ENCODE data around the gene RNU5B-1.

Gene RNU5B-1

GRCh38 chr15:65305150-65305758 is 777 bp downstream of the RNU5B-1 start:
- Mint-ChIP-seq H3K9me3 (no peaks in the 10 kb centered on the region), H3K27me3 (ENCODE audit: low read depth) (no peaks in the 10 kb centered on the region), H3K4me1 (ENCODE audit: low read depth) (peaks cover 24% of the 10 kb centered on the region), H3K27ac (peak overlapping the region; percentile 96), H3K4me3 (peak overlapping the region; percentile 93), H3K36me3 (ENCODE audit: low read depth) (no peaks in the 10 kb centered on the region)

- no peak overlapping the region for H3K27ac Mint-ChIP-seq
- no peaks in the 10 kb centered on the region for H3K27me3 Mint-ChIP-seq (ENCODE audit: low read depth)
- no peaks in the 10 kb centered on the region for H3K9me3 Mint-ChIP-seq
- peaks cover 23% of the 10 kb centered on the region for H3K4me1 Mint-ChIP-seq (ENCODE audit: low read depth)
- H3K4me3 Mint-ChIP-seq, result no peak overlapping the region
- no peaks in the 10 kb centered on the region for H3K36me3 Mint-ChIP-seq (ENCODE audit: low read depth)
These were observed 1.3 kb downstream of the RNU5B-1 start for GRCh38 chr15:65305776-65306175.

- H3K36me3 Mint-ChIP-seq (ENCODE audit: low read depth), result no peaks in the 10 kb centered on the region
- H3K27me3 Mint-ChIP-seq (ENCODE audit: low read depth), result no peaks in the 10 kb centered on the region
- no peak overlapping the region for H3K27ac Mint-ChIP-seq
- H3K9me3 Mint-ChIP-seq, result no peaks in the 10 kb centered on the region
- peaks cover 23% of the 10 kb centered on the region for H3K4me1 Mint-ChIP-seq (ENCODE audit: low read depth)
- H3K4me3 Mint-ChIP-seq, result no peak overlapping the region
These were observed 2.1 kb downstream of the RNU5B-1 start for GRCh38 chr15:65306551-65306950.

- Mint-ChIP-seq H3K27me3 (ENCODE audit: low read depth) (peaks cover 5% of the 10 kb centered on the region), H3K27ac (no peak overlapping the region), H3K9me3 (no peaks in the 10 kb centered on the region), H3K36me3 (ENCODE audit: low read depth) (no peaks in the 10 kb centered on the region), H3K4me3 (no peak overlapping the region), H3K4me1 (ENCODE audit: low read depth) (peaks cover 23% of the 10 kb centered on the region)
These were observed 3.5 kb downstream of the RNU5B-1 start for GRCh38 chr15:65307978-65308377.

GRCh38 chr15:65309882-65310418 is 5.5 kb downstream of the RNU5B-1 start:
- Mint-ChIP-seq H3K4me1 (ENCODE audit: low read depth) (peaks cover 7% of the 10 kb centered on the region), H3K4me3 (no peak overlapping the region), H3K9me3 (no peaks in the 10 kb centered on the region), H3K27me3 (ENCODE audit: low read depth) (peaks cover 5% of the 10 kb centered on the region), H3K27ac (no peak overlapping the region), H3K36me3 (ENCODE audit: low read depth) (no peaks in the 10 kb centered on the region)

GRCh38 chr15:65310431-65311137 is 6.1 kb downstream of the RNU5B-1 start:
- Mint-ChIP-seq H3K4me3 (no peak overlapping the region), H3K4me1 (ENCODE audit: low read depth) (peaks cover 4% of the 10 kb centered on the region), H3K27me3 (ENCODE audit: low read depth) (peaks cover 5% of the 10 kb centered on the region), H3K36me3 (ENCODE audit: low read depth) (no peaks in the 10 kb centered on the region), H3K9me3 (no peaks in the 10 kb centered on the region), H3K27ac (no peak overlapping the region)

- Mint-ChIP-seq H3K4me1 (ENCODE audit: low read depth) (no peaks in the 10 kb centered on the region), H3K27me3 (ENCODE audit: low read depth) (peaks cover 5% of the 10 kb centered on the region), H3K4me3 (no peak overlapping the region), H3K27ac (no peak overlapping the region), H3K9me3 (no peaks in the 10 kb centered on the region), H3K36me3 (ENCODE audit: low read depth) (no peaks in the 10 kb centered on the region)
These were observed 7.3 kb downstream of the RNU5B-1 start for GRCh38 chr15:65311760-65312159.

GRCh38 chr15:65312400-65312916 is 8.0 kb downstream of the RNU5B-1 start:
- no peaks in the 10 kb centered on the region for H3K36me3 Mint-ChIP-seq (ENCODE audit: low read depth)
- no peaks in the 10 kb centered on the region for H3K9me3 Mint-ChIP-seq
- no peak overlapping the region for H3K27ac Mint-ChIP-seq
- H3K27me3 Mint-ChIP-seq (ENCODE audit: low read depth), result peaks cover 5% of the 10 kb centered on the region
- no peak overlapping the region for H3K4me3 Mint-ChIP-seq
- no peaks in the 10 kb centered on the region for H3K4me1 Mint-ChIP-seq (ENCODE audit: low read depth)

- Mint-ChIP-seq H3K27ac (no peak overlapping the region), H3K4me3 (no peak overlapping the region), H3K9me3 (no peaks in the 10 kb centered on the region), H3K36me3 (ENCODE audit: low read depth) (no peaks in the 10 kb centered on the region), H3K4me1 (ENCODE audit: low read depth) (peaks cover 4% of the 10 kb centered on the region), H3K27me3 (ENCODE audit: low read depth) (peaks cover 19% of the 10 kb centered on the region)
These were observed 14.4 kb downstream of the RNU5B-1 start for GRCh38 chr15:65318870-65319356.

GRCh38 chr15:65323071-65323511 is 18.6 kb downstream of the RNU5B-1 start:
- Mint-ChIP-seq H3K27me3 (ENCODE audit: low read depth) (peaks cover 25% of the 10 kb centered on the region), H3K4me1 (ENCODE audit: low read depth) (peaks cover 4% of the 10 kb centered on the region), H3K9me3 (no peaks in the 10 kb centered on the region), H3K36me3 (ENCODE audit: low read depth) (no peaks in the 10 kb centered on the region), H3K27ac (no peak overlapping the region), H3K4me3 (no peak overlapping the region)

- no peaks in the 10 kb centered on the region for H3K9me3 Mint-ChIP-seq
- H3K36me3 Mint-ChIP-seq (ENCODE audit: low read depth), result no peaks in the 10 kb centered on the region
- H3K27me3 Mint-ChIP-seq (ENCODE audit: low read depth), result peaks cover 13% of the 10 kb centered on the region
- H3K4me1 Mint-ChIP-seq (ENCODE audit: low read depth), result no peaks in the 10 kb centered on the region
- H3K4me3 Mint-ChIP-seq, result no peak overlapping the region
- no peak overlapping the region for H3K27ac Mint-ChIP-seq
These were observed 21.6 kb downstream of the RNU5B-1 start for GRCh38 chr15:65326117-65326526.

- H3K27me3 Mint-ChIP-seq (ENCODE audit: low read depth), result peaks cover 6% of the 10 kb centered on the region
- no peaks in the 10 kb centered on the region for H3K36me3 Mint-ChIP-seq (ENCODE audit: low read depth)
- no peaks in the 10 kb centered on the region for H3K9me3 Mint-ChIP-seq
- no peaks in the 10 kb centered on the region for H3K4me1 Mint-ChIP-seq (ENCODE audit: low read depth)
- H3K27ac Mint-ChIP-seq, result no peak overlapping the region
- H3K4me3 Mint-ChIP-seq, result no peak overlapping the region
These were observed 22.3 kb downstream of the RNU5B-1 start for GRCh38 chr15:65326818-65327217.

- H3K36me3 Mint-ChIP-seq (ENCODE audit: low read depth), result no peaks in the 10 kb centered on the region
- no peaks in the 10 kb centered on the region for H3K4me1 Mint-ChIP-seq (ENCODE audit: low read depth)
- no peak overlapping the region for H3K4me3 Mint-ChIP-seq
- no peaks in the 10 kb centered on the region for H3K9me3 Mint-ChIP-seq
- peaks cover 6% of the 10 kb centered on the region for H3K27me3 Mint-ChIP-seq (ENCODE audit: low read depth)
- H3K27ac Mint-ChIP-seq, result no peak overlapping the region
These were observed 23.3 kb downstream of the RNU5B-1 start for GRCh38 chr15:65327651-65328393.

GRCh38 chr15:65328506-65329287 is 24.2 kb downstream of the RNU5B-1 start:
- H3K27me3 Mint-ChIP-seq (ENCODE audit: low read depth), result peaks cover 6% of the 10 kb centered on the region
- H3K4me3 Mint-ChIP-seq, result no peak overlapping the region
- no peaks in the 10 kb centered on the region for H3K4me1 Mint-ChIP-seq (ENCODE audit: low read depth)
- H3K9me3 Mint-ChIP-seq, result no peaks in the 10 kb centered on the region
- no peaks in the 10 kb centered on the region for H3K36me3 Mint-ChIP-seq (ENCODE audit: low read depth)
- no peak overlapping the region for H3K27ac Mint-ChIP-seq
